Hematopoietic multipotent progenitor cell treated with erythropoietin and hydrocortisone succinate and interleukin-3 and kit ligand, for 8 days (in vitro differentiated cells): Measurements from ENCODE around the gene ATF2.

ENCODE experiments used
- DNase-seq: peaks from one replicate; pipeline ENCODE4 v3.0.0-alpha.2; 2015

The ATF2 gene, protein sequence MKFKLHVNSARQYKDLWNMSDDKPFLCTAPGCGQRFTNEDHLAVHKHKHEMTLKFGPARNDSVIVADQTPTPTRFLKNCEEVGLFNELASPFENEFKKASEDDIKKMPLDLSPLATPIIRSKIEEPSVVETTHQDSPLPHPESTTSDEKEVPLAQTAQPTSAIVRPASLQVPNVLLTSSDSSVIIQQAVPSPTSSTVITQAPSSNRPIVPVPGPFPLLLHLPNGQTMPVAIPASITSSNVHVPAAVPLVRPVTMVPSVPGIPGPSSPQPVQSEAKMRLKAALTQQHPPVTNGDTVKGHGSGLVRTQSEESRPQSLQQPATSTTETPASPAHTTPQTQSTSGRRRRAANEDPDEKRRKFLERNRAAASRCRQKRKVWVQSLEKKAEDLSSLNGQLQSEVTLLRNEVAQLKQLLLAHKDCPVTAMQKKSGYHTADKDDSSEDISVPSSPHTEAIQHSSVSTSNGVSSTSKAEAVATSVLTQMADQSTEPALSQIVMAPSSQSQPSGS

DNA sequence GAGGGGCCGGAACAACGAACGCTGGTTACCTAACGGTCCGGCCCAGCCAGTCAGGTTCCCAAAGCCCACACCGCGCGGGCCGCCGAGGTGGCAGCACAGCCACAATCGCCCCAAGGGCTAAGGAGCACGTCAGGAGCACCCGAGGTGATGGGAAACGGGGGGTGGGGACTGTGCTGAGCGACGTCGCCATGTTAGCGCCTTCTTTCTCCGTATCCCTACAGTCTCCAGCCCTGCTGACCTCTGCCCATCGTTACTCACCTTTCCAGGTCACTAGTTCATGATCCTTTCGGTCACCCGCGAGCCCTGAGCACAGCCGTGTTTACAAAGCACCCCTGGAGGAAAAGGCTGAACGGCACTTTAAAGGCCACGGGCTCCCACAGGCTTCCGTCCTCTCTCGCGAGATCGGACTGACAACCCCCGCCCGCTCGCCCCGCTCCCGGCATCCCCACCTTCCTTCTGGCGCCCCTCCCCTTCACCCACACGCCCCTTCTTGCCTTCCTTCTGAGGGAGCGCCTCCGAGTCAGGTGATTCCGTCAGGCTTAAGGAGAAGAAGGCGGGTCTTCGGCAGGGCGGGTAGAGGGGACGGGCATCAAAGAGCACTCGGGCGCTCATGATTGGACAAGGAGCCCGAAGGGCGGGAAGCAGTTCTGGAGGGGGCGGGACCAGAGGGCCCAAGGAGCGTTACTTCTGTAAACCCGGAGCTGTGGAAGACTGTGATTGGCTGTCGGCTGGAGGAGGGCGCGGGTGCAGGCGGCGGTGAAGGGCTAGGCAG lies at the start of gene ATF2:
Gene ATF2 (minus strand): TSS at position 412 of the 772 bp plus-strand sequence. CDS start 31,760 bp downstream, outside the sequence.
- DNase-seq: peak; percentile 99

DNA sequence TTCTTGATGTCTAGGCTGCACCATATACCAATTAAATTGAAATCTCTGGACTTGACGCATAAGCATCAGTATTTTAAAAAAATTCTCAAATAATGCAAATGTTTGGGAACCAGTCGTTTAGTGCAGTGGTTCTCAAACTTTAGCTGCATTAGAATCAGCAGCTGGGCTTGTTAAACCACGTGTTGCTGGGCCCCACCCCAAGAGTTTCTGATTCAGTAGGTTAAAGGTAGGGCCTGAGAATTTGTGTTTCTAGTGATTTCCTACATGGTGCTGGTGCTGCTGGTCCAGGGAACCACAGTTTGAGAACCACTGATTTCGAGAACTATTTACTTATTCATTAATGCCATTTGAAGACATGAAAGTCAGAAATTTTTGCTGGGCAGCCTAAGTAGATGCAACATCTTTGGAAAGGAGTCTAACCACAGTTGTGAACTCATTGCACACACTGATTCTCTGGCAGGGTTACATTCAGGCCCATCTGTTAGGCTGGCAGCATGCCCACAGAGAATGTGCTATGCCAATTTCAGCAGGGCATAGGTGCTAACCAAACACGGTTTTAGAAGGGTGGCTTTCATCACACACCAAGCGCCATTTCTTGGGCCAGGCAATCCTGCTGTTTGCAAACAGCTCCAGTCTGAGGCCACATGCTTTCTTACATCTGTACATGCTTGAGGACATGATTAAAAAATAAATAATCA lies 39.9 kb upstream of the ATF2 start:
- no peak for DNase-seq

DNA sequence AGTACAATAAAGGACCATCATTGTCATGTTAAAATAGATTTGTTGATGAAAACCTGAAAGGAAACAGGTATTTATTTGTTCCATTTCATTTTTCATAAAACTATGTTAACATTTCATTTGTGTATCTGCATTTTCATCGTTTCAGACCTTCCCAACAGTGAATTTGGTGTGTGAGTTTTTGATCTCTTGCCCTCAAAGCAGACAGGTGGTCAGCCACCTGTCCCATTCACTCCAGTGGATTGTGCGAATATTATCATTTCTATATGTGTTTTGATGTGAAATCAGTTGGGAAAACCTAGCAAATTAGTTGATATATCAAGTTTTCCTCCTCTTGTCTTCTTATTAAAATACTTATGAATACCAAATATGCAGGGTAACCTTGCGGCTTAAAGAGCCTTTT lies 38.9 kb upstream of the ATF2 start:
- DNase-seq: no peak

DNA sequence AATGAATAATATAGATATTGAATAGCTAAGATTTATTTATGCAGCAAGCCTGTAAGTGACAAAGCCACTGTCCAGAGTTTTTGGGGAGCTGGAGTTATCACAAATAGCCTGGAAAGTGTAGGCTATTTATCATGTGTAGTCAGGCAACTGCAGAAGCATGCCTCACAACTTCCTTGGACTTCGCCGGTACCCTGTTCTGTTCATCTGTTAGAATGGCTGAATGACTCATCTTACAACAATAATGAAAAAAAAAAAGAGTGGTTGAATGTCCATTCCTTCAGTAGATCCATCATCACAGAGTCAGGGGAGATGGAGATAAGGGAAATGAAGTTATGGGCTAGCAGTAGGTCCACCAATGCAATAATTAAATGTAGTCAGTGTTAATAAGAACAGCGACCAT lies 37.5 kb upstream of the ATF2 start:
- no peak for DNase-seq

DNA sequence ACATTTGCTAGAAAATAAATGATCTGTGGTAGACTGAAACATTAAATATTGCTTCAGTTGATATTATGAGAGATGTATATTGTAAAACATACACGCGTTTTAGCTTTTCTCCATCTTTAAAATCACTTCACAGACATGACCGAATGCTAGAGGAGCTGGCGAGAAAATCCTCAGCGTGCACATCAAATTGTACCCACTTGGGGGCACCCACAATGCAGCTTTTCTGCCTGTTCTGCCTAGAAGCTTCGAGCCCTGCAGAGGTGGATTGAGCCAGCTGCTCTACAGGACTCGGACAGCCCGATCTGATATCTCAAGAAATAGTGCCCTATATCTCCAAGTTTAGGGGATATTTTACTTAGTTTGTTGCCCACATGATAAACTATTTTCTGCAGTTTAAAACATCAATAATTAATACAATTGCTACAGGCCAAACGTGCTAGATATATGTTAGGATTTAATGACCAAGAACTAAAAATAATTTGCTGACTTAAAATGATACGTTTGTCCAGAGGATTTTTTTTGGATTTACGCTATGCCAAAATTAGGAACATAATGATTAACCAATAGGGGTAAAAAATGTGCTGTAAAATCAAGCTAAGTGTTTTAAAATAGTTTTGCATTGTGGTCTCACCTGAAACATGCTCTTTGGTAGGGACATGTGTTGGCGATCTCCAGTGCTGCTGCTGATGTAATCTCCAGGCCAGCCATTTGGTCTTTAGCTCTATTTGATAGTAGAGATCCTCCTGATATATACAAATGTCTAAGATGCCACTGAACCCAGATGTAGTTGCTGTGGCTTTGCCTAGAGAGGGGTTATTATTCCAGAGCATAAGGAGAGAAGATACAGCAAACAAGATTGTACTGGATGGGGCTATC lies 35.9 kb upstream of the ATF2 start:
- peak; percentile 43 for DNase-seq

DNA sequence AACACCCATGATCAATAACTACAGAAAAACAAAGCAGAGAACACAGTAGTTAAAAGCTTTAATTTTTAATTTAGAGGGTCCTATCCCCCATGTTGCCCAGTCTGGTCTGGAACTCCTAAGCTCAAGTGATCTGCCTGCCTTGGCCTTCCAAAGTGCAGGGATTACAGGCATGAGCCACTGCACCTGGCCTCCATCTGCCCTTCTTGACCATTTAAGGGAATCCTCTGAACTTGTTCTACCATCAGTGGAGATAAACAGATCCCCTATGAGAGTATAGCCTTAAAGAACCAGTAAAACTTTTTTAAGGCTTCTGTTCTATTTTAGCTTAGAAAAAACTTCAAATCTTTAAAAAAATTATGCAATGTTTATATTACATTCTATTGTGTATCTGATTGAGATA lies 27.0 kb upstream of the ATF2 start:
- DNase-seq: no peak

DNA sequence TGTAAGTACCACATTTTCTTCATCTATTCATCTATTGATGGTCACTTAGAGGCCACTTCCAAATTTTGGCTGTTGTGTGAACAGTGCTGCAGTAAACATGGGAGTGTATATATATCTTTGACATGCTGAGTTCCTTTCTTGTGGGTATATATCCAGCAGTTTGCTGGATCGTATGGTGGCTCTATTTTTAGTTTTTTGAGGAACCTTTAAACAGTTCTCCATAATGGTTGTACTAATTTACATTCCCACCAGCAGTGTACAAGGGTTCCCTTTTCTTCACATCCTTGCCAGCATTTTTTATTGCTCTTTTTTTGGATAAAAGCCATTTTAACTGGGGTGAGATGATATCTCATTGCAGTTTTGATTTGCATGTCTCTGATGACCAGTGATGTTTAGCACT lies 20.8 kb upstream of the ATF2 start:
- DNase-seq: no peak

DNA sequence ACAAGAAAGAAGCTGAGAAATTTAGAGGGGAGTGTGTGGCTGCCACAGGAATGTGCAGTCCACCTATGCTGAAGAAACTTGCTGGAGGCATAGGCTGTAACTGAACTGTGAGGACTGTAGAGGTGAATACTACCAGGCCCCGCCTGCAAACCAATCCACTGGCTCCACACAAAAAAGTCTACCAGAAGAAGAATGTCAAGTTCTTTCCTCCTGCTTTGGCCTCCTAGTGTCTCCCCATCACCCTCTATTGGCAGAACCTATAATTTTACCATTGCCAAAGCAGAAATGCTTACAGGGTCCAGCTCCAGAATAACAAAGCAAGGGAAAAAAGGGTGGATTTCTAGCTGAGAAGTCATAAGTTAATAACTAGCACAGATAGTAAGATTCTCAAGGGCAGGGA lies 19.4 kb upstream of the ATF2 start:
- peak; percentile 64 for DNase-seq

DNA sequence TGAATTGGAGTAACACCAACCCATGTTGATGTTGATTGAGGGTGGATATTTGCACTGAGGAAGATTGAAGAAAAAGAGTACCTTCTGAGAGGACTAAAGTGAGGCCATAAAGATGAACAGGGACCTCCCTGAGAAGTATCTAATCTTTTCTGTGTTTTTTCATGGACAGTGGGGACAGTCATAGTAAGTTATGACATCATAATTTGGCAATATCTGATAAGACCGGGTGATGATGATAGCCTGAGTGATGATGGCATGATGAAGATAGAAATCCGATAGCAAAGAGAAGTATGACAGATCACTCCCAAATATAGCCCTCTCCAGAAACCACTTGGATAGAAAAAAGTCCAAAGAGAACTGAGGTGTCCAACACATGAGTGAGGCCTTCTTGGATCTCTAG lies 15.7 kb upstream of the ATF2 start:
- DNase-seq: no peak

DNA sequence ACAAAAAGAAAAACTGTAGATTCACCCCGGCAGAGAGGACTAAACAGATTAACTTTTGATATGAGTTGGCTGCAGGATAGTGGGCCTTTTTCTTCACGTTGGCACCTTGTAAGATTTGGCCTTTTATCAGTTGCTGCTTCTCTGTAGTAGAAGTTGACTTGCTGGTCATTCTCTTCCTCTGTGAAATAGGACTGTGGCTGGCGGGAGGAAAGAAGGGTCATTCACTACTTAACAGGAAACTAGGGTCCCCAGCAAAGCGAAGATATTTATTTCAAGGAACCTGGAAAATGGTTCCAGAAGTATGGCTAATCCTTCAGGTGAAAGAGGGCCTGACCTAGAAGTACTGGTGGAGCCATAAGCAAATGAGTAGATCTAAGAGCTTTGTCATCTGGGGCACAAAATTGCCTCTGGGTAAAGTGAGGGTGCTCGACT lies 13.9 kb upstream of the ATF2 start:
- no peak for DNase-seq

DNA sequence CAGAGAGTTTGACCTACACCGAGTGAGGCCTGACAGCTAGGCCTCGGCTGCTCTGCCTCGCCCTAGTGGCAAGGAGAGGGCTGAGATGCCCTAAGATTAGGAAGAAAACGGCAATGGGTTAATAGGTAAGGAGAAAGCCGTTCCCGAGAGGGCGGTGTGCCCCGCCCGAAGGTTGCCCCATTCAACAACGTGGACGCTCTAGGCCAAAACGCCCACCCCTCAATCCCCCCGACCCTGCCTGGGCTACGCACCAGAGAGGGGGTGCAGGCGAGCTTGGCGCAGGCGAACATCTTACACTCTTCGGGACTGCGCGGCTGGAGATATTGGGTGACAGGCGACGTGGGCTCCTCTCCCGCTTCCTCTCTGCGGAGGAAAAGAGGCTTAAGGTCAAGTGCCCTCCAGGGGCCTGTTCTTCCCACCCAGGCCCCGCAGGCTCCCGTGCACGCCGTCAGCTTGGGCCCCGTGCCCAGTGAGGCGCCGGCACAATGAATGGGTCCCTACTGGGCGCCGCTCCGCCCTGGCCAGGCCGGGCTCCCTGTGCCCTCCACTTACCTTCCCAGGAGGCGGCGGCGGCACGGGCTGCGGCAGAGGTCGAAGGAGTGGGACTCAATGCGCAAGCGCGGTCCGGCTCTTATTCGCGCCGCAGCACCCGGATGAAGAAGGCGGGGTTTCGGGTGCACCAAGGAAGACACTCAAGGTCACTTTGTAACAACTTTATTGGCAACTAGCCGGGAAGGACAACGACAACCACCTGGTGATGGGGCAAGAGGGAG lies 13.3 kb upstream of the ATF2 start, which contains the start of gene ATP5MC3:
Gene ATP5MC3 (minus strand): TSS at position 607 of the 773 bp plus-strand sequence. CDS start 317 bp downstream, at position 290.
- DNase-seq: peak; percentile 98

DNA sequence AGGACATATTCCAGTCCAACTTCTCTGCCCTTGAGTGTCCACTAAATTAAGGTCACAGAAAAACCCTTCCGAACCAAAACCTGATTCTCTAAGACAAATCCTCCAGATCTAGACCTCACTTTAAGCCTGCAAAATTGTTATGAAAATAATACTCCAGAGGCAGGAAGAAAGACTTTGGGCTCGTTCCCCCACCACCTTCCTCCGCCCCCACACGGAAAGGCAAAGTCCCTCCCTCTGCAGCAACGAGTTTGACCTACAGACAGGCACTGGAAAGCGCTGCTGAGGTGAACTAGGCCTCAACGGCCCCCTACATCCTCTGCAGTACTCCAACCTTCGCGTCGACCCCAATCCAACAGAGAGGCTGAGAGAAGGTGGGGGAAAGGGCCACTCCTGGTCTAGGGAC lies 12.7 kb upstream of the ATF2 start:
- DNase-seq: peak; percentile 69

DNA sequence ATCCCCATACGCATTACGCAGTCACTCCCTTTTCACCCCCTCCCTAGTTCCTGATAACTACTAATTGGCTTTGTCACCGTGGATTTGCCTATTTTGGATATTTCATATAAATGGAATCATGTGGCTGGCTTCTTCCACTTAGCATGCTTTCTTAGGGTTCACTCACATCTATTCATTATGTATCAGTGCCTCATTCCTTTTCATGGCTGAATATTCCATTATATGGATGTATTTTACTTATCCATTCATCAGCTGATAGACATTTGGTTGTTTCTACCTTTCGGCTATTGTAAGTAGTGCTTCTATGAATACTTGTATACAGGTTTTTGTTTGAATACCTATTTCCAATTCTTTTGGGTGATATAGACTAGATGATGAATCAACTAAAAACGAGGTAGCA lies 8.6 kb upstream of the ATF2 start:
- no peak for DNase-seq

DNA sequence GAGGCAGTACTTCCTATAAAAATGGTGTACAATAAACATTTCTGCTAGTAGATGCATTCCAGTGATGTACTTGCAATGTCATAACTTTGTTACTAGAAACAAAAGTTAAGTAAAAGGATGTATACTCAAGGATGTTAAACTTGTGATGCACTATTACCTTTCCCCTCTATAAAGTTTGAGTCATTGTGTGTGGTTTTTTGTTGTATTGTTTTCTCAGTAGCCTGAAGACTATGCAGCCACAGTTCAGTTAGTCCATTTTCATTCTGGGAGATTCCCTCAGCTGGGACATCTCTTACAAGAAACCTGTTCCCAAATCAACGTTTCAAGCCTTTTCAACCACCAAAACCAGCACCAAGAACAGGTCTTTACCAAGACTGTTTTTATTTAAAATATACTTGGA lies 7.9 kb upstream of the ATF2 start:
- no peak for DNase-seq

DNA sequence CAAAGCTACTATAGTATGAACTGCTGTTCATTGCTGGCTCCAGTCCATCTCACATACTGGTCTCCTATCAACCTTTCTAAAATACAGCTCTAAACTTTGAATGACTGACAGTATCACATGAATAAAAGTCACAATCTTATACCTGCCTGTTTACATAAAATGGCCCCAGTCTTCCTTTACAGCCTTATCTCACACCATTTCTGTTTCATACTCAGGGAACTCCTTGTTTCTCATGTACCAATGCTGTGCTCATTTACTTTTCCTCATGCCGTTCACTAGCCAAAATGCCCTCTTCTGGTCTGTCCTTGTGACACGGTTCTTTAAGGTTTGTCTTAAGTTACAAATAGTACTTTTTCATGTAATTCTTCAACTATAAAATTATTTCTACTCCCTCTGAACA lies 7.3 kb upstream of the ATF2 start:
- no peak for DNase-seq

DNA sequence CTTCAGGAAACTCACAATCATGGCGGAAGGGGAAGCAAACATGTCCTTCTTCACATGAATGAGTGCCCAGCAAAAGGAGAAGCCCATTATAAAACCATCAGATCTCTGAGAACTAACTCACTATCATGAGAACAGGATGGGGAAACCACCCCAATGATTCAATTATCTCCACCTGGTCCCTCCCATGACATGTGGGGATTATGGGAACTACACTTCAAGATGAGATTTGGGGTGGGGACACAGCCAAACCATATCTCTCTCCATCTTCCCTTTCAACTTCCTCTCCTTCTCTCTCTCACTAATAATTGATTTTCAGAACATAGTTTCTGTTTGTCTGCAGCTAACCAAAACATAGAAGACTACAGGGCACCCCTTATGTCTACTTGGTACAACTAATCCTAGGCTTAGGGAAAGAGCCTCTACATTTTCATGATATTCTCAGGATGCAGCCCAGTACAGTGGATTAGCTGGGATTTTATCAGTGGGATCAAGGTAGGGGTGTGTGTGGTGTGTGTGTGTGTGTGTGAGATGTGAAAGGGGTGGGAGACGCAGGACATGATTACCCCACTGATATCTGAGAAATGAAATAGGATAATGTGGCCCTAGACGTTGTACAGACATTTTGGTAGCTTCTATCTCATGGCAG lies 2.8 kb upstream of the ATF2 start:
- no peak for DNase-seq

DNA sequence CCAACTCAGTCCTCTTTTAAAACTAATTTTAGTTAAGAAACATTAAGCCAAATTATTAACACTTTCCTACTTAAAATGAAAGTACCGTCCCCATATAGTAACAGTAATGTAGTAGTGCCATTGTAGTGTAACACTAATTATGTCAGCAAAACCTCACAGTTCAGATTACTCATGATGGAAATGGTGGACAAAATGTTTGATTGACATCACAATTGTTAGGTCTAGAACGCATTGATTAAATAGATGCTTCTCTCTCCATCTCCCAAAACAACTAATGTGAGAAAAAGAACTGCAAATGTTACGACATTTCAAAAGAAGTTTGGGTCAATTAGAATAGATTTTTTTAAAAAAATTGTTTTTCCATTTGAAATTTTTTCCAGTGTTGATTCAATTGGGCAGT lies 1.2 kb upstream of the ATF2 start:
- no peak for DNase-seq

DNA sequence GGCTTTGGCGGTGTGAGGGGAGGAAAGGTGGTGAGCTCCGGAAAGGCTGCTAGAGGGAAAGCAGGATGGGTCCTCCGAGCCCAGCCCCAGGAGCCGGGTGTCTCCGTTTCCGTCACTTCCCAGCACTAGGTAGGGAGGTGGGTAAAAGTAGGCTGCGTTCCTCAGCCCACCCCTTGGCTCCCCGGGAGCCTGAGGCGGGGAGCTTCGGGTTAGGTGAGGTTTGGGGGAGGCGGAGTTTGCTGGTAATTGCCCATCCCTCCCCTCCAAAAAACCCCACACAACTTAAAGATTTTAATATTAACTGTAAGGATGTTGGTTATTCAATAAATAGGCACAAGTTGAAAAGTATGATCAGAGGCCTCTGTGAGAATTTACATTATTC lies 552 bp upstream of the ATF2 start:
- DNase-seq: no peak

DNA sequence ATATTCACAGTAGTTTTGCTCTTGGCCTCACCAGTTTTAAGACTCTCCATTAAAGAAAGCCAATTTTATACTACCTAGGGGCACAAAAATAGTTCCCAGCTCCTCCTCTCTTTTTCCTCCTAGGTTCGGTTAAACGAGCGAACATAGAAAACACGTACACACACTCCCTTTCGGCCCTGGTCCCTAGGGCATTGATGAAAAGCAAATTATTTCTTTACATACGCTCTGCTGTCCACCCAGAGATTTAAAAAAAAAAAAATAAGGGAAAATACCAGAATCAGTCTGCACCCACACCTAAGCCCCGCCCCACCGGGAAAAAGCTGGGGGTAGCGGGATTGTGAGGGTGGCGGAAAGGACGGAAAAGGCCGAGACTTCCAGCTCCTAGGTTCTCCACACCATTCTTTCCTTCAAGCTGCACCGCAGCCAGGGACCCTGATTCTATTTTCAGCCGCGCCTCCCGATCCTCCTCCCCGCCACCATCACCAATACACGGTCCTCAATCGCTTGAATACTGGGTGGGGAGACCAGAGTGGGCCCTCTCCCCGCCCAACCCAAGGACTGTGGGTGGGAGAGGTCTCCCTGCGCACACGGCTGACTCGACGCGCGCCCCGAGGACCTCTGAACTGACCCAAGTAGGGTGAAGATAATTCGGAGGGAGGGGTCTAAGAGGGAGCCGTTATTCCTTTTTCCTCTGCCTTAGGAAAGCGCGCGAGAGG lies 769 bp downstream of the ATF2 start:
- DNase-seq: no peak

DNA sequence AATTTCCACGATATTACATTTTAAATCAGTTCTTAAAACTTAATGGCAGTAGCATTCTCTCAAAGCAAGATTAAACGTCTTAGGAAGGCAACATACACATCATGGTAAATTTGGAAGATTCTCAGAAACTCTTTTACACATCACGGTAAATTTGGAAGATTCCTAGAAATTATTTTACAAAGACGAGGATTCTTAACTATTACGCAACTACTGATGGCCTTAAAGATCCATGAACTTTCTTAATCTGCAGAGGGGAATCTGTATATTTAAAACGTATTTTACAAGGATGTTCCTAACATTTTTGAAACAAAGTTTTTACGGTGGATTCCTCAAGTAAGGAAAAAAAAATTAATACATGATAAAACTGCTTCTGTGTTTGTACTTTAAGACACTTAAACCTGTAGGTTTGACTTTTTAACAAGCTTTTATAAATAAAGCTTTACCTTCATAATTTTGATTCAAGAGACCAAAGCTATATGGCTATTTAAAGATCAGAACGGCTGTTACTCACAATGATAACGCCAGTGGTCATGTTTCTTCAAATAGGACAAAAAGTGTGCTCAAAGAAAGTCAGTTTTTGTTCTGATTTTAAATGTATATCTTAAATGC lies 1.7 kb downstream of the ATF2 start:
- DNase-seq: no peak
